ENCODE results near the gene SPC24. TPM values are rescaled to one million over a fixed set of nuclear protein-coding genes. Genes with fewer than 3 reads are reported as not detected.
"Not testable (repeated sequence)": the region's sequence is repeated elsewhere in the genome, so short reads cannot be mapped to it uniquely, and the experiment has no call there.

Gene SPC24
- total and polyA plus RNA-seq, 2 of the 4 experiments (the other 2 are of a cell fraction) = 12.2 to 97.5 TPM

- H3K27me3 ChIP-seq (ENCODE audit: control insufficient read depth, insufficient read depth, low read length); POLR2A ChIA-PET (ENCODE audit: unreplicated experiment); H3K4ac ChIP-seq (ENCODE audit: low read depth, low read length); H3K14ac ChIP-seq (replicated peaks; ENCODE audit: low read depth, low read length); DNase-seq; H3K23ac ChIP-seq (ENCODE audit: low read depth, low read length); H3K9ac ChIP-seq (ENCODE audit: low read depth, low read length); H3K4me1 ChIP-seq (ENCODE audit: control insufficient read depth, insufficient read depth, low read length); H2BK120ac ChIP-seq (ENCODE audit: low read depth, low read length); H3K18ac ChIP-seq (ENCODE audit: low read depth, low read length); H3K4me3 ChIP-seq (ENCODE audit: insufficient read depth, low read depth, low read length); H4K91ac ChIP-seq (ENCODE audit: insufficient read depth, low read depth, low read length); H2BK20ac ChIP-seq (ENCODE audit: low read depth, low read length); H2BK5ac ChIP-seq (ENCODE audit: low read depth, low read length, poor library complexity, severe bottlenecking); CTCF ChIA-PET; dilution Hi-C loops (cut with HindIII; ENCODE audit: low sequenced_read_pairs, unreplicated experiment); H3K56ac ChIP-seq (ENCODE audit: extremely low read depth, insufficient read depth, low read length); ATAC-seq (ENCODE audit: low read depth); H2AK9ac ChIP-seq (replicated peaks; ENCODE audit: low read depth, low read length, poor library complexity); in situ Hi-C loops (cut with MboI; ENCODE audit: low sequenced_read_pairs); H2BK15ac ChIP-seq (ENCODE audit: low read depth, low read length); intact Hi-C loops (cut with micrococcal nuclease); H4K5ac ChIP-seq (ENCODE audit: low read depth, low read length); H3K4me2 ChIP-seq (ENCODE audit: low read depth, low read length); H3K9me3 ChIP-seq (ENCODE audit: control insufficient read depth, insufficient read depth, low read length); H2AK5ac ChIP-seq (ENCODE audit: low read depth, low read length); BruUV-seq (replicated peaks); H2AFZ ChIP-seq (replicated peaks; ENCODE audit: low read length, poor library complexity); H3K9me1 ChIP-seq (ENCODE audit: insufficient read depth, low read length); H4K8ac ChIP-seq (ENCODE audit: low read depth in 2 of 2, low read length in 2 of 2); H3K27ac ChIP-seq (ENCODE audit: insufficient read depth, low read length): not testable (repeated sequence)
- no CpG with 5 or more reads among the region's 4 CpGs for WGBS, 2 experiments (ENCODE audit: extremely low coverage in 2 of 2, insufficient read length in 1 of 2)
- Histone ChIP-seq H3K79me1 (ENCODE audit: low read depth in 1 of 2, low read length in 2 of 2) (peaks cover 4 to 20% of the 10 kb centered on the region in 2 experiments; a peak in 3 of 4 replicates), H4K20me1 (ENCODE audit: insufficient read depth, low read length) (peaks cover 10% of the 10 kb centered on the region; the same call in 1 of the 2 replicates), H3K36me3 (ENCODE audit: control insufficient read depth, insufficient read depth, low read length) (peaks cover 57% of the 10 kb centered on the region)
Measured at GRCh38 chr19:11124157-11124556, 31.4 kb downstream of the SPC24 start.
